Measurements from ENCODE around the gene CEP164.

- no peak for TF ChIP-seq CTCF (IDR thresholded peaks at IDR 0.05; ENCODE audit: low read depth, low read length)
- no peak for TF ChIP-seq EZH2phosphoT487 (IDR thresholded peaks at IDR 0.05; ENCODE audit: low read depth)
Measured at GRCh38 chr11:117278347-117278746, 49.3 kb upstream of the CEP164 start.

Data from OCI-LY3 (cell line).